Measurements from ENCODE around the gene HSPA4L.

- TF ChIP-seq CTCF (IDR thresholded peaks at IDR 0.05) (no peak), POLR2A (IDR thresholded peaks at IDR 0.05) (no peak), POLR2AphosphoS5 (IDR thresholded peaks at IDR 0.05) (no peak)
Observed at GRCh38 chr4:127772769-127773671, 9.1 kb upstream of the HSPA4L start.
